Activated CD4-positive, alpha-beta T cell treated with anti-CD3 and anti-CD28 coated beads, Interleukin-10, Interleukin-2, amounts not matched to agents 100 ng/mL and 50 ng/mL, durations not matched to agents 16 hours and 8 hours (primary cell): ENCODE measurements around the gene BNC2.

Experiments
- DNase-seq: peaks from one replicate; pipeline ENCODE4 v3.0.0-alpha.2; 2020

Gene BNC2

DNA sequence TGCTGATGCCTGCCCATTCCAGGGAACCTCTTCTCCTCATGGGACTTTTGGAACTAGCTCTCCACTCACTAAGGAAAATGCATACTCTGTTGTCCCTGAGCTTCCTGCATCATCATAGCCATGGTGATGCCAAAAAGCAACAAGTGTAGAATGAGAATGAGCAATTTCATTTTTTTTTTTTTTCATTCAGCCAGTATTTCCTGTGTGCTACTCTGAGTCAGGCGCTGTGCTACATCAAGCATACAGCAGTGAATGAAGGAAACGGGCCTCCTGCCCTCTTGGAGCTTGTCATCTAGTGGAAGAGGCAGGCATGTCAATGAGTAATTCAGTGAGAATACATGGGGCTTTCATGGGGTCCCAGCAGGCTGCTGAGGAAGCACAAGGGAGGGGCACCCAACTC lies 483.1 kb downstream of the BNC2 start:
- no peak for DNase-seq

DNA sequence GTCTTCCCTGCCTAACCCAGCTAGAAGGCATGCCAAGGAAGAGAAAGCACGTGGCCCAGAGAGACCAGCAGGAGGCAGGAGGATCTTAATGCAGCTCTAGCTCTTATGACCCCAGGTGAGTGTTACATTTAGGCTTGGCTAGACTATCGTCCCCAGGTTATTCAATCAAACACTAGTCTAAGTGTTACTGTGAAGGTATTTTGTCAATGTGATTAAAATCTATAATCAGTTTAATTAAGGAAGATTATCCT lies 483.7 kb downstream of the BNC2 start:
- DNase-seq: no peak

DNA sequence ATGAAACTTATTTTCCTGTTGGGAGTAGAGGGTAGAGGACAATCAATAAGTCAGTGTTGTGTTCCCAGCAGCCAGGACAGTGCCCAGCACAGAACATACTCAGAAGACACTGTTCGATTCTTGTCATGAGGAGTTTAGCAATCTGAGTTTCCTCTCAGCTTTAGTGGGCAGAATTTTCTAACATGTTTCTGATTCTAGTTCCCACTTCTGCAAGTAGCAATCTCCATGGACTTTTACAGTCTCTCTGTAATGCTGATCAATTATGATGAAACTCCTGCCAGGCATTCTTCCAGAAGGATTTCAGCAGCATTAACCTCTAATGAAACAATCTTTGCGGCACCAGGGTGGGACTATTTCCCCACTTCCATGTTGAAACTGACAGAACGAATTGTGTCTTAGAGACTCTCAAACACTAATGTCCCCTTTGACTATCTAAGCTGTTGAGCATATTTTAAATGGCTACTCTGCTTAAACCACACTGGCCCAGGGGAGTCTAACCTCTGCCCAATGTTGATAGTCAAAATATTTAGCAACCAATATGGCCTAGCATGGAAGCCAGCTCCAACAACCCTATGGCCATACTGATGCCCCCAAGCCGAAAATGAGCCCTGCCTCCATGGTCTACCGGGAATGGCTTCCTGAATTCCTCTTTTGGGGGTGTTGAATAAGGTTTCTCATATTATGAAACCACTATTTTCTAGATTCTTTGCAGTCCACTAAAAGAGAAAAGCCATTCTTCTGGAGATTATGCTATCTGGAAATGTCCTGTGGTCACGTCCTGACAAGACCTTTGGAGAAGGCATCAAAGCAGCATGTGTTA lies 484.3 kb downstream of the BNC2 start:
- DNase-seq: no peak

DNA sequence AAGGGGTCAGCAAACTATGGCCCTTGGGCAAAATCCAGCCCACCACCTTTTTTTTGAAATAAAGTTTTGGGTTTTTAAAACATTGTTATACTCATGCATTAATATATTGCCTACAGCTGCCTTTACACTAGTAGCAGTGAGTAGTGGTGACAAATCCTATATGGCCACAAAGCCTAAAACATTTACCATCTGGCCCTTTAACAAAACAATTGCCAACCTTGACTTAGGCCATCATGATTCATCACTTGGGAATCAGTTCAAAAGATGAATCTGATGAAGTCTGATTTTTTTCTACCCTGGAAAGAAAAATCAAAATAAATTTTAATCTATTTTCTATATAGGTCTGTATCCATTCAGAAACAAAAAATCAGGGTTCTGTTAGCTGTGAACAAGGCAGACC lies 484.9 kb downstream of the BNC2 start:
- no peak for DNase-seq

DNA sequence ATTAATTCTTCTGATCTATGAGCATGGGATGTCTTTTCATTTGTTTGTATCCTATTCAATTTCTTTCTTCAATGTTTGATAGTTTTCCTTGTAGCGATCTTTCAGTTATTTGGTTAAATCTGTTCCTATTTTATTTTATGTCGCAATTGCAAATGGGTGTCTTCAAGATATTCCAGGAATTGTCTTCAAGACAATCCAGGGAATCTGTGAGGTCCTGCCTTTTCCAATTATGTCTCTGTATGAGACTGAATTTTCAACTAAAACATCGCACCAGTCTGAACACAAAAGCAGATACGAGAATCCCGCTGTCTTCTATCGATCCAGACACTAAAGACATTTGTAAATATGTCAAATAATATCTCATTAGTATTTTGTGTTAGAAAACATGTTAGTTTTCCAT lies 485.5 kb downstream of the BNC2 start:
- no peak for DNase-seq

DNA sequence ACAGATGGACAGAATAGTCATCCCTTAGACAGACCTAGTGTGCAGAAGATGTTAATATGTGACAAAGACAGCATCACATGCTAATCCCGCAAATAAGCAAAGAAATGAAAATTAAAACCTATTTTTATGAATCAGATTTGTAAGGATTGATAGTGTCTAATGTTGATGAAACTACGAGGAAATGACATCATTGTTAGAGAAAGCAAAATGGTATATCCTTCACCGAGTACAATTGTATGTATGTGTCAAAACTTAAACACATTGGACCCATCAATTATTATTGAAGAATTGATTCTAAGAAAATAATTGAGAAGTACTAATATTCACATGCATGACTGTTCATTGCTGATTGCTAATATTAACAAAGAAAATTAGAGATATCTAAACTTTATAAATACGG lies 493.2 kb downstream of the BNC2 start:
- no peak for DNase-seq

DNA sequence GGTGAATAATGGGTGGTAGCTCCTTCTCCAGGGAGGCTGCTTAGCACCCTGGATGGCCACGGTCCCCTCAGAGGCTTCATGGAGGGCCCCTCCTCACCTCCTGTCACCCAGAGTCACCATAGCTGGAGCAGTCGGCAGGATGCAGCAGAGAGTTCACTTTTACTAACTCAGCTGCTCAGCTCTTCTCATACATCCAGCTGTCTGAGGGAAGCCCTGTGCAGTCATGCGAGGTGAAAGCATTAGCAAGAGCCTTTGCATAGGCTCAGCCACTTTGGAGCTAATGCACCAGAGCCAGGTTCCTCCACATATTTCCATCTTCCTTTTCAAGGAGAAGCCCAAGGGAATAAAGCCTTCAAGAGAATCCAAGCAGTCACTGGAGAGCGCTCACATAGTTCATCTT lies 499.2 kb downstream of the BNC2 start:
- no peak for DNase-seq

DNA sequence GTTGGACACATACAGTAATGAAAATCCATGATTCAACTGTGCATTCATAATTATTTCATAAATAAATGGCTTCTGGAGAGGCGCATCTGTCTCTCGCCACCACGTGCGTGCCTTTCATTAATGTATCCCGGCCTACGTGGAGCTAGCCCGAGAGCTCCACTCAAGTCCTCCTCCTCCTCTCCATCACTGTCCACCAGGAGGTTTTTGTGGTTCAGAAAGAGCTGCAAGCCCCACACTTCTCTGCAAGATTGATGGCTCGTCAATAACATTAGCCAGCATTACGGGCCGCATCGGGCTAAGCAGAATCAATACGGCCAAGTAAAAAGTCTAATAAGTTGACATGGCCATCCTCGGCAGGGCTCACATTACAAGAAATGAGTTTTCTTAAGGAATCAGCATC lies 499.8 kb downstream of the BNC2 start:
- DNase-seq: no peak

DNA sequence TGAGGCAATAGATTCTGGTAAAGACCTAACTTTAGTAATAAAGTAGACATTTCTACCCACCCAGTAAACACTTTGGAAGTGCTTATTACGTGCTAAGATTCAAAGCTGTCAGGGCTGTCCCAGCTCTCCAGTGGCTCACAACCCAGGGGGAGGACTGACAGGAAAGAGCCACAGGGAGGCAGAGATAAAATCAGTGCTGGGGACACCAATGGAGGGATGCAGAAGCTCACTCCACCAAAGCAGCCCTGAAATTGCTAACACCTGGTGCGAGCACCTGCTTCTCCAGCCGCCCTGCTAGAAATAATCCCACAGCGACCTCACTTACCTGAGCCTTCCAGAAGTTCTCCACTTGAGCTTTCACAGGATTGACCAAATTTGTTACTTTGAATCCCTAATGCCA lies 501.0 kb downstream of the BNC2 start:
- DNase-seq: no peak

DNA sequence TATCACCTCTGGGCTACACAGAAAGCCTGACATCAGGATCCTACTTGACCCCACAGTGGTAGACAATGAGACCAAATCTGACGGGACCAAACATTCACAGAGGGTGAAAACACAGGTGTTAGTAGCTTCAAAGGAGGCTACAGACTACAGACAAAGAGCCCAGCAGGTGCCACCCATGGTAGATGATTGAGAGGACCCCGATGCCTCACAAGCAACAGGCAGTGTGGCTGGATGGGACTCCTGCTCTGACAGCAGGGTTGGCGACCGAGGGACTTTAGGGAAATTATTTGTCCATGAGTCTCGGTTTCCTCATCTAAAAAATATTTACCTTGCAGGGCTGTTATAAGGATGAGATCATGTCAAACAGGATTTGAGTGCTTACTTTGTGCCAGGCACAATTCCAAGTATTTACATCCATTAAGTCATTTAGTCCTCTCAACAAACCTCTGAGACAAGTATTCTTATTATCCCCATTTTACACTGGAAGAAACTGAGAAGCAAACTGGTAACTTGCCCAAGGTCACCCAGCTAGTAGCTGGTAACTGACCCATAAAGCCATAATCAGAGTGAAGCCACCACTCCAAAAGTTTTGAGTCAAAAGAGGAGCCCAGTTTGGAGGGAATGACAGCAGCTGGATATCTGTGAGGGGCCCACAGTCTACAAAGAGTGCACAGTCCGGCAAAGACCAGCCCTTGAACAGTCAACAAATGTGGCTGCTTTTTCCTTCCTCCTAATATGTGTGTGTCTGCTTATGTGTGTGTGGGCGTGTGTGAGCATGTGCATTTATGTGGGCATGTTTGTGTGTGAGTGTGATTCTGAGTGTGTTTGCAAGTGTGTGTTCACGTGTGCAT lies 502.0 kb downstream of the BNC2 start:
- DNase-seq: no peak

DNA sequence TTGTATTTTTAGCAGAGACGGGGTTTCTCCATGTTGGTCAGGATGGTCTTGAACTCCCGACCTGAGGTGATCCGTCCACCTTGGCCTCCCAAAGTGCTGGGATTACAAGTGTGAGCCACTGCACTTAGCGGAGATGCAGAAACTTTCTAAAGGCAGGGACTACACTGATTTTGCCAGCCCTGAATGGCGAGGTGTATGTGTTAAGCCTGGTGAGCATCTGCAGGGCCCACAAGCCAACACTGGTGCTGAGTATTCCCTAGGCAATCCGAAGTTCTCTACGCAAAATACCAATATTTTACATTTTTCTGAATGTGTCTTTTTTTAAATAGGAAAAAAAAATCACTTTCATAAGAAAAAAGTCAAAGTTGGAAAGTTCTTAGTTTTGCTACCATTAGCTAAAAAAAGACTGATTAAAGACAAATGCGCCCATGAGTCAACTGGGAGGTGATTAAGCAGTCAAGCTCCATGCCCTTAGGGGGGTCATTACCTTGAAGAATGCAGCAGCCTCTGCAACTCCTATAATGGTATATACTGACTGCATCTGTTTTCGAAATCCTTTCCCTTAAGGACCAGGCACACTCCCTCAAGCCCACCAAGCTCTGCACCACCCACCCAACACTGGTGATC lies 502.8 kb downstream of the BNC2 start:
- no peak for DNase-seq

DNA sequence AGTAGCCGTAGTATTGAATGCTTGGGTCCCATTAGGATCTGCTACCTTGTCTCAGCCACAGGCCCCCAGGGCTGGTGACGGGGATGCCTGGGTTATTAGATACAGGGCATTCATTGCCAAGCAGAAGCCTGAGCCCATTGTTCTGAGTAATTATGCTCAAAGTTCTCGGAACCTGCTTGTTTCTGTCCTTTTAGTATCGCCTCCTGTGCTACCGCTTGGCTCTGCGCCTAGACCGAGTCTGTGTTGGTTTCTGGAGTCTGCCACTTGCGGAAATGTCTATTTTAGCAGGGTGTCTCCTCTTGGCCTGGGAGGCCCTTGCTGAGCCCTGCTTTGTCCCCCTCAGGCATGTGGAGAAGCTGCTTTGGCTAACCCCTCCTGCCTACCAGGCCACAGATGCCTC lies 506.1 kb downstream of the BNC2 start:
- no peak for DNase-seq

DNA sequence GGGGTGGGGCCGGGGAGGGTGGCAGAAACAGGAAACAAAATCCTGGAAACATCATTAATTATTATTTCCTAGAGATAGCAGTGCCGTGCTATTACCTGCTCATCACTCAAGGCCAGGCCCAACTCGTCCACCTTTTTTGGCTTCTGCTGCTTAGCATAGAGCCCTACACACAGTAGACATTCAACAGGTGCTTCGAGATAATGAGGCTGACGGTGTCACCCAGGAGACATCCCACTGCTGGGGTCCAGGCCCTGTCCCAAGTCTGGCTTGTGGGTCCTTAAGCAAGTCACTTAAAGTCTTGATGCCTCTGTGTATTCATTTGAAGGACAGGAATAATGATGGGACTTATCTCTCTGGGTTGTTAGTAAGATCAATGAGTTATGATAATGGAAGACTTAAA lies 506.6 kb downstream of the BNC2 start:
- DNase-seq: no peak

DNA sequence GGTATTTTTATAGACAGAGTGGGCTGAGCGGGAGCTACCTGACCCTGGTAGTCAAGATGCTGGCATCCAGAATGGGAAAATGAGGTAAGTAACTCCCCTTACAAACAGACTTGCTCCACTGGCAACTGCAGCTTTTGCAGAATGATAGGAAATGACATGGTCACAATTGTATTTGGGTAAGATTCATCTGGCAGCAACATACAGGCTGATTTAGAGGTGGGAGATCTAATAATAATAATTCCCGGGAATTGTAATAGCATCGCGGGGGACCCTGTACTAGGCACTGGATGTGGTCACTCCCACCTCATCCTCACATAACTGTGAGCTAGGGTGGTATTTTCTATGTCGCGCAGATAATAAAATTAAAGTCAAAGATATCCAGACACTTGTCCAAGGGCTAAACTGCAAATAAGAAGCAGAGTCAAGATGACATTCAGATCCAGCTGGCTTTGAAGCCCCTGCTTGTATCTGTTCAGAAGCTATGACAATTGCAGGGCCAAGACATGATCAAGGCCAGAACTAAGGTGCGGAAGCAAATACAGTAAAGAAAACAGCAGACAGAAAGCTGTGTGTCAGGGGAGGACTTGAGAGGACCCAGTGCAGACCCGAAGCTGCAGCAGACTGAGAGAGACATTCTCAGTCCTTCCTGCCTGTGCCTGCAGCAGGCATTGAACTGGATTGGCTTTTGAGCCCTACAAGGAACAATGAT lies 507.2 kb downstream of the BNC2 start:
- DNase-seq: no peak

DNA sequence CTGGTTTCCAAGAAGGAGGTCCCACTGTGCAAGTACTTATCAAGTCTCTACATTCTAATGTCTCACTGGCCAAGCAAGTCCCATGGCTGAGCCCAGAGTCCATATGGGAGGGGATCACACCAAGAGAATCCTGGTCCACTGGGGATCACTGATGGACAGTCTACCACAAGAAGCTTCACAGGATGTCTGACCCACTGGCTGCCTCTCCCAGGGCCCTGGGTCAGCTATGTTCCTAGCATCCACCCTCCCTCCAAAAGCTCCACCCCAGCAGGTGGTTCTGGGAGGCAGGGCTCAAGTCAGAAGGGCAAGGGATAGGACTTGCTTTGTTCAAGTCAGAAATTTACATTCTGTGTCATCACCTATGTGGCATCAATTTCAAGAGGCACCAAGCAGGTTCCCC lies 508.5 kb downstream of the BNC2 start:
- no peak for DNase-seq

DNA sequence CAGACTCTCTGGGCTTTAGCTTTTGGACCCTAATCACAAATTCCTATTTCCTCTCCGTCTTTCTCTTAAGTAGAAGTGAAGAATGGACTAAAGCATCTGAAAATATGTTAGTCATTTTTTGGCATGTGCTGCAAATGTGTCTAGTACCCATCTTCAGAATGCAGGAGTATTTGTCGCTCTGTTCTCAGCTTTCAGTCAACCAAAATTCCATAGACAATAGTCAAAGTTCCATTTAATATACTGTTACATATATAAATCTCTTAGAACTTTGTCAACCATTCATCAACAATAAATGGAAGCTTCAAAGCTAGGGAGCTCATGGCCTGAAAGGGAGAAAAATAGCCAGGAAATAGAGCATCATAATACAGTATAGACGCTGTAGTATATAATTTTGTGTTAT lies 509.4 kb downstream of the BNC2 start:
- no peak for DNase-seq

DNA sequence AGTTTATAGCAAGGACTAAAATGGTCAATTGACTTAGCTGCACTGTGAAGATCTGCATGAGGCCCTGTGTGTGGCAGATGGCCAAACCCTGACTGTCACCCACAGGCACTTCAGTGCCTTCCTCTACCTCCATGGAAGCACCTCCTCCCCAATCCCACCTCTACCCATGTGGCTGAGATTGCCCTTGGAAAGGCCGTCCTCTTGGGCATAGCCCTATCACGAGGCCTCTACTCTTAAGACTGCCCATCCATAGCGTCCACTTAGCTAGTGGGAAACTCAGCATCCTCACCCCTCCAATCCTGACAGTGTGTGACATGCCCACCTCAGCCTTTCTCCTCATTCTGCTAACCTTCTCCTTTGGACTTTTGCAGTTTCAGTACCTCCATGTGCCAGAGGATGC lies 510.2 kb downstream of the BNC2 start:
- no peak for DNase-seq
